BE2C (cell line): ENCODE data around the gene GPBAR1.
A peak's percentile ranks its signal among the peaks of the same experiment; 100 is the strongest.

ENCODE experiments used
- DNase-seq: peaks from one replicate; pipeline ENCODE4 v3.0.0-alpha.2; 2020
- H3K27me3 ChIP-seq: fragments of 250-450 bp; sonication (Bioruptor Pico); 2 replicates; pipeline ENCODE4 v1.5.1; 2020; ENCODE audit warnings: mild to moderate bottlenecking
- H3K36me3 ChIP-seq: fragments of 250-450 bp; sonication (Bioruptor Pico); 2 replicates; pipeline ENCODE4 v1.5.1; 2020; ENCODE audit warnings: mild to moderate bottlenecking
- H3K4me1 ChIP-seq: fragments of 250-450 bp; sonication (Bioruptor Pico); 2 replicates; pipeline ENCODE4 v1.5.1; 2020
- H3K4me3 ChIP-seq: 2 replicates; pipeline ENCODE4 v1.5.1; 2011; ENCODE audit warnings: low read depth, low read length
- H3K9me3 ChIP-seq: fragments of 250-450 bp; sonication (Bioruptor Pico); 2 replicates; pipeline ENCODE4 v1.5.1; 2020
- TF ChIP-seq, protein P1 (sequence below): IDR thresholded peaks from 2 replicates; pipeline ENCODE4 v1.5.1; 2012; ENCODE audit warnings: mild to moderate bottlenecking, low read depth, low read length

Gene GPBAR1

DNA sequence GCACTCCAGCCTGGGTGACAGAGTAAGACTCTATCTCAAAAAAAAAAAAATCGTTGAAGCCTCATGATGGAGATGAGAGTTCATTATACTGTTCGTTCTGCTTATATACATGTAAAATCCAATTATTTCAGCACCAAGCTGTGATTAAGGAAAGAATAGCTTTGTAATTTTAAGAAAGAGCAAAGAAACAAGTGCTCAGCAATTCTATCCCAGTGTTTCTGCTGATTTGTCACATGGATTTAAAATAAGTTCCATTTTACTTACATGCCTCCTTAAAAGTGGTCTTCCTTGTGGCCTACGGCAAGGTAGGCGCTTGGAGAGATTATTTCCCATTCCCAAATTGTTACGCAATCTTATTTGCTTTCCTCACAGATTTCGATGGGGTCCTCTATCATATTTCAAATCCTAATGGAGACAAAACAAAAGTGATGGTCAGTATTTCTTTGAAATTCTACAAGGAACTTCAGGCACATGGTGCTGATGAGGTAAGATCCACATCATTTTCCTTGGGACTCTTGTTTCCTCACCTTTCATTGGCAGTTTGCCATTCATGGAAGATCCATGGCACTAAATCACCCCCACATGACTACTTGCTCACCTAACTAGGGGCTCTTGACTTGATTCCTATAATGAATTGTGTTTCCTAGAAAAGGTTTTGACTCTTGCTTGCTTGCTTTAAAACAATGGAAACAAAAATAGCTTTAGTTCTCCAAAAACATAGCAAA, 32.3 kb upstream of the GPBAR1 start:
- no peak overlapping the region for H3K4me3 ChIP-seq
- peaks cover 64% of the 10 kb centered on the region for H3K36me3 ChIP-seq
- no peaks in the 10 kb centered on the region for H3K27me3 ChIP-seq
- TF ChIP-seq, protein P1, sequence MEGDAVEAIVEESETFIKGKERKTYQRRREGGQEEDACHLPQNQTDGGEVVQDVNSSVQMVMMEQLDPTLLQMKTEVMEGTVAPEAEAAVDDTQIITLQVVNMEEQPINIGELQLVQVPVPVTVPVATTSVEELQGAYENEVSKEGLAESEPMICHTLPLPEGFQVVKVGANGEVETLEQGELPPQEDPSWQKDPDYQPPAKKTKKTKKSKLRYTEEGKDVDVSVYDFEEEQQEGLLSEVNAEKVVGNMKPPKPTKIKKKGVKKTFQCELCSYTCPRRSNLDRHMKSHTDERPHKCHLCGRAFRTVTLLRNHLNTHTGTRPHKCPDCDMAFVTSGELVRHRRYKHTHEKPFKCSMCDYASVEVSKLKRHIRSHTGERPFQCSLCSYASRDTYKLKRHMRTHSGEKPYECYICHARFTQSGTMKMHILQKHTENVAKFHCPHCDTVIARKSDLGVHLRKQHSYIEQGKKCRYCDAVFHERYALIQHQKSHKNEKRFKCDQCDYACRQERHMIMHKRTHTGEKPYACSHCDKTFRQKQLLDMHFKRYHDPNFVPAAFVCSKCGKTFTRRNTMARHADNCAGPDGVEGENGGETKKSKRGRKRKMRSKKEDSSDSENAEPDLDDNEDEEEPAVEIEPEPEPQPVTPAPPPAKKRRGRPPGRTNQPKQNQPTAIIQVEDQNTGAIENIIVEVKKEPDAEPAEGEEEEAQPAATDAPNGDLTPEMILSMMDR: no peak
- H3K9me3 ChIP-seq: no peaks in the 10 kb centered on the region
- H3K4me1 ChIP-seq: no peaks in the 10 kb centered on the region
- DNase-seq: no peak

DNA sequence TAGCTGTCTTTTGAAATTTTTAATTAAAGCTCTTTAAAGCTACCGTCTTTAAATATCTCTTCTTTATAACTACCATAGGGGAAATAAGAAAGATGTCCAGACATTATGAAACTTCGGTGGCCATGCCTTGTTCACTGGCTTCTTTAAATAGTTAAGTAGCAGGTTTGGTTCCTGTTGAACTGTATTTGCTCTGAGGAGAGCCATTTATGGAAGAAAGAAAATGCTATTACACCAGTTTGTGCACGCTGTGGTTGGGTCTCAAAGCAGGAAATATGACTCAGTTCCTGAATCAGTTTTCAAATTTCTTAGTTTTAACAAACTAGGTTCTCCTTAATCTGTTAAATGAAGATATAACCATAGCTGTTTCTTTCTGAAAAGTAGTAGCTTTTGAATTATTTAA, 31.6 kb upstream of the GPBAR1 start:
- peaks cover 71% of the 10 kb centered on the region for H3K36me3 ChIP-seq
- H3K9me3 ChIP-seq: no peaks in the 10 kb centered on the region
- no peaks in the 10 kb centered on the region for H3K27me3 ChIP-seq
- DNase-seq: no peak
- no peaks in the 10 kb centered on the region for H3K4me1 ChIP-seq
- H3K4me3 ChIP-seq: no peak overlapping the region
- TF ChIP-seq, protein P1: no peak

DNA sequence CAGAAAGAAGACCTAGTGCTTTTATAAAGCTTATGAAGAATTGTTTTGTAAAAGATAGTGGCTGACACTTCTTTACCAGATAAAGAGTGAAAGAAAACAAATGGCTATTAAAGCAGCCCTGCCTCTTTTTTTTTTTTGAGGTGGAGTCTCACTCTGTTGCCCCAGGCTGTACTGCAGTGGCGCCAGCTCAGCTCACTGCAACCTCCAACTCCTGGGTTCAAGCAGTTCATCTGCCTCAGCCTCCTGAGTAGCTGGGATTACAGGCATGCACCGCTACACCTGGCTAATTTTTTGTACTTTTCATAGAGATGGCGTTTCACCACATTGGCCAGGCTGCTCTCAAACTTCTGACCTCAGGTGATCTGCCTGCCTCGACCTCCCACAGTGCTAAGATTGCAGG, 31.0 kb upstream of the GPBAR1 start:
- no peak overlapping the region for H3K4me3 ChIP-seq
- no peak for DNase-seq
- H3K36me3 ChIP-seq: peaks cover 75% of the 10 kb centered on the region
- H3K9me3 ChIP-seq: no peaks in the 10 kb centered on the region
- TF ChIP-seq, protein P1: no peak
- no peaks in the 10 kb centered on the region for H3K4me1 ChIP-seq
- no peaks in the 10 kb centered on the region for H3K27me3 ChIP-seq

DNA sequence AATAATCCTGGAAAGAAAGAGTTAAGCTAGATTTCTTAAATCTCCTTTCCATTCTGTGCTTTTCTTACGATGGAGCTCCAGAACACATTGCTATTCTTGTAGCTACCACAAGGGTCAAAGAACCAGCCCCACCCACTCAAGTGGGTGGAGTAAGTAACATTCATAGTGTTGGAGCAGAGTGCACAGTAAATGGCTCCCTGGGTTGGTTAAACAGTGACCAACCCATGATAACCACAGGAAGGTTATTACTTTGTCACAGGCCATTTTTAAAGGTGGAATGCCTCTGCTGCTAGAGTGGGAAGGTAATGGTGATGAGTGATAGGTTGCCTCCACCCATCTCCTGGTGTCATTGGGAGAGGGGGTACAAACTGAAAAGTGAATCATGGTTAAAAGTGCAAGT, 29.9 kb upstream of the GPBAR1 start:
- no peaks in the 10 kb centered on the region for H3K27me3 ChIP-seq
- TF ChIP-seq, protein P1: peak; percentile 44
- no peaks in the 10 kb centered on the region for H3K9me3 ChIP-seq
- H3K4me3 ChIP-seq: no peak overlapping the region
- no peaks in the 10 kb centered on the region for H3K4me1 ChIP-seq
- no peak for DNase-seq
- peaks cover 79% of the 10 kb centered on the region for H3K36me3 ChIP-seq

DNA sequence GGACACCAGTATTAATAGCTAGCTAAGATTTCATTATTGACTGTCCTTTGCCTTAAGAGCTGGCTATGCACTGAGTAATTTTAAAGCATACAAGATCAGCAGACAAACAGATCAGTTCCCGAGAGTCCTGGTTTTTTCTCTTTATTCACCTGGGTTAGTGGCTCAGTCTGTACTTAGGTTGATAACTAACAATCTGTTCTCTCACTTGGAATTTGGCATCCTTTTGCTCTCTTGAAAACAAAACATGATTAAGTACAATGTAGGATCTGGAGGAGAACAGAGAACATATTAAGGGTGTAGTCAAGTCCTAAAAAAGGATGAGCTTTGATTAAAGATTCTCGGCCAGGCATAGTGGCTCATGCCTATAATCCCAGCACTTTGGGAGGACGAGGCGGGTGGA, 27.3 kb upstream of the GPBAR1 start:
- H3K27me3 ChIP-seq: no peaks in the 10 kb centered on the region
- TF ChIP-seq, protein P1: no peak
- peaks cover 75% of the 10 kb centered on the region for H3K36me3 ChIP-seq
- no peaks in the 10 kb centered on the region for H3K4me1 ChIP-seq
- H3K9me3 ChIP-seq: no peaks in the 10 kb centered on the region
- no peak for DNase-seq
- no peak overlapping the region for H3K4me3 ChIP-seq

DNA sequence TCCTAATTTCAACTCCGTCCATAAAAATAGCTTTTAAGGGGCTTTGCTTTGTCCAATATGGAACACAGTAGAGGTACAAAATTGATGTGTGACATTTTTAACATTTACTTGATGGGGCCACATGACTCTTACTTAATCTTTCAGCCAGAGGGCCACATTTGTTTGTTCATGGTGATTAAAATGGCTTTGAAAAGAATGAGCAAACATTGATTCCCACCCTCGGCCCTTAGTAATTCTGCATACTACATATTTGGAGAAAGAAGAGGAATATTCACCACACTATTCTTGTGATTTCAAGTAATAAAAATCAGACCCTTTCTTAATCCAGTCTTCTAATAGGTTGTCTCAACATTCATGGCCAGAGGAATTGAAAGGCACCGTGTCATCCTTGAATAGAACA, 26.3 kb upstream of the GPBAR1 start:
- Histone ChIP-seq H3K9me3 (no peaks in the 10 kb centered on the region), H3K4me1 (no peaks in the 10 kb centered on the region), H3K4me3 (no peak overlapping the region), H3K27me3 (no peaks in the 10 kb centered on the region), H3K36me3 (peaks cover 76% of the 10 kb centered on the region)
- no peak for DNase-seq
- TF ChIP-seq, protein P1: no peak
